Endometrial microvascular endothelial cells (primary cell): ENCODE results near the gene CNTNAP2. TPM values are rescaled to one million over a fixed set of nuclear protein-coding genes. Genes with fewer than 3 reads are reported as not detected.

ENCODE experiments used
- in situ Hi-C: cut with HindIII; loops from 2 replicates; pipeline ENCODE4 v1.10.0; 2017; ENCODE audit warnings: low sequenced_read_pairs, low pct_unique_long_range_greater_than_20kb; ENCODE audit errors: inconsistent ontology term
- total RNA-seq: library from RNA; depleted of rRNA; stranded (reverse); fragments of >200 nt; gene quantifications from one replicate; pipeline ENCODE4 v1.2.3, GENCODE V29; 2015; ENCODE audit errors: inconsistent ontology term

The CNTNAP2 gene
- total RNA-seq, 1 donor from 2014 or later = not detected

DNA sequence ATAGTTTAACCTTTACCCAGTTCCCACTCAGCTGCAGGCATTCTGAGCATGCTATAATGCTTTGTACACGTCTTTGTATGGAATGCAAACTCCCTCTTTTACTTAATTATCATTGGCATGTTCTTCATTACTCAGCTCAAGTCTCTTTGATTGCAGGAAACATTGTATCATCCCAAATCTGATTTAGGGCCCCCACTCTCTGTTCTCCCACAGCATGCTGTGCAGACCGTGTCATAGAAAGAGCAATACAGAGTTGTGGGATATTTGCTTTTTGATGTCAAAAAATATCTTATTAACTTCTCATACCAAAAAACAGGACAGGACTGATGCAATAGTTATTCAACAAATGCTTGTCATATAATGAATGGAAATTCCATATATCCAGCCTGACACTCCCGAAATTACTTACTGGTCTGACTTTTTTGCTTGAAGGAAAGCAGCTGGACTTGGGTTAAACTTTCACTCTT is 1392.5 kb downstream of the CNTNAP2 start:
- in situ Hi-C loops = no loop called here

DNA sequence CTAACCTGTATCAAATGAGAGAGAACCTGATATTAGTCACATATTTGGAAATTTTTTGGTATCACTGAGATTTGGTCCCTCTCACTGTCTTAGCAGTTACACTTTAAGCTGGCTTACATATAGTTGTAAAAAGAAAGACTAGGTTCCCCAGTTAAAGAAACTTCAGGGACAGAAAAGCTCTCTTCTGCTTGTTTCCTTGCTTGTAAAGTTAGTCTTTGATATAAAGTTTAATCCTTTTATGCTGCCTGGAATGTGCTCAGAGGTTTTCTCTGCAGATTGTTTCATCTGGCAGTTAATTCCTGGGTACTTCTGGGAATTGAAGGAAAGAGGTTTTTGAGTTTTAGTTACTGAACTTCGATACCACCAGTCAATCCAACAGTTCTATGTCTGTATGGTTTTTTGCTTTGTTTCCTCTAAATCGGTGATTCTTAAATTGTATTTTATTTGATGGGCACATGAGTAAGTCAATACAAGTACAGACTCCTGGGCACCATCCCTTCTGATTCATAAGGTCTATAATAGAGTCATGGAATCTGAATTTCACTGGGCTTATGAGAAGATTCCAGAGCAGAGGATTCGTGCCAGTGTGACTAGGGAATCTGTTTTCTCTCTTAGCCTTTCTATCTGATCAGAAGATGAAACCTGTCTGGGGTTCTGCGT is 1393.1 kb downstream of the CNTNAP2 start:
- in situ Hi-C loops = no loop called here

DNA sequence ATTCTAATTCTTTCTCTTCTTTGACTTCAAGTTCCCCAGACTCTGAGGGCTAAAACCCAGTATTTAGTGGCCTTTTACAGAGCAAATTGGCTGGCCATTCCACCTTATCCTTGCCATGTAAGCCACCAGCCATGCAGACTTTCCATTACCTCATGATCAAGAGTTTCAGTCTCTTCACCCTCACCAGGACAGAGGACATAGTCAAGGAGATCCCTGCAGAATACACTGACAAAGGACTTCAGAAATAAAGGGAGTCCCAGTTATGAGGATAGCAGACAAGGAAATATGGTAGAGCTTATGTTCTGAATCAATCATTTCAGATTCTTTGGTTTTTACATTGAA is 1393.6 kb downstream of the CNTNAP2 start:
- in situ Hi-C loops = no loop called here

DNA sequence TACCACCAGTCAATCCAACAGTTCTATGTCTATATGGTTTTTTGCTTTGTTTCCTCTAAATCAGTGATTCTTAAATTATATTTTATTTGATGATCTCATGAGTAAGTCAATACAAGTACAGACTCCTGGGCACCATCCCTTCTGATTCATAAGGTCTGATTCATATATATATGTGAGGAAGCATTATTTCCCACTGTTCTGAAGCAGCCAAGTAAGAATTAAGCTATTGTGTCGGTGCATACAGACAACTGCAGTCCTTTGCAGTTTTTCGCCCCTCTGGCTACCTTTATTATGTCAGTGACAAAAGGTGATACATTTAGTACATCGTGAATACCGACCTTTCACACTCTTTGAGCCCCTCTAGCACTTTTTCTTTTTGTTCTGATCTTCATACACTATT is 1394.3 kb downstream of the CNTNAP2 start:
- in situ Hi-C loops = no loop called here

DNA sequence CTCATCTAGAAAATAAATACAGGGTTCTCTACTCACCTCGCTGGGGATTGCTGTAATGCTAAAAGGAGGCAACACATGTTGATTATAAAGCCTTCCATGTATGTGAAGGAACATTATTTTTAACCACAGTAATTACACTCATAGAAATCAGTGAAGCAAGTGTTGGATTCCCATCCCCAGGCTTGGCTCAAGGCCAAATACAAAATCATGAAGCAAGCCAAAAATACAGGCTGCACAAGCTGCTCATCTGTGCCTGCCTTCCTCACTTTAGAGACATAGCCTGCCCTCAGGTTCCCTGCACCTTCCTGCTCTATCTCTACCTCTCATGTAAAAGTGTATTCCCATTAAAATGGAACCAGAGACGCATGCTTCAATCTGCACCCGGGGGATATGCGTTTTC is 1396.8 kb downstream of the CNTNAP2 start:
- in situ Hi-C loops = no loop called here

DNA sequence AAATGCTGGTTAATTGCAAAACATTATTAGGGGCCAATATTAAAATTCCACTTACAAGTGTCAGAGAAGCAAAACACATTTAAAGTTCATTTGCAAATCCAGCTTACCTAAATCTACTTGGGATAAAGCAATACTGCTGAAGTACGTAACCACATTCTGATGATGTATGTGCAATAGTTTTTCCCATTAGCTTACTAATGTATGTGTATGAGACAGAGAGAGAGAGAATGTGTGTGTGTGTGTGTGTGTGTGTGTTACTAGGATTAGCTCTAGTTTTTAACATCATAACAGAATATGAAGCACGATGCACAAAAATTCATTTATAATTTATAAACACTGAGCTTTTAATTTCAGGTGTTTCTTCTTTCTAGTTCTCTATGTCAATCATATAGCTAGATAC is 1399.8 kb downstream of the CNTNAP2 start:
- in situ Hi-C loops = no loop called here

DNA sequence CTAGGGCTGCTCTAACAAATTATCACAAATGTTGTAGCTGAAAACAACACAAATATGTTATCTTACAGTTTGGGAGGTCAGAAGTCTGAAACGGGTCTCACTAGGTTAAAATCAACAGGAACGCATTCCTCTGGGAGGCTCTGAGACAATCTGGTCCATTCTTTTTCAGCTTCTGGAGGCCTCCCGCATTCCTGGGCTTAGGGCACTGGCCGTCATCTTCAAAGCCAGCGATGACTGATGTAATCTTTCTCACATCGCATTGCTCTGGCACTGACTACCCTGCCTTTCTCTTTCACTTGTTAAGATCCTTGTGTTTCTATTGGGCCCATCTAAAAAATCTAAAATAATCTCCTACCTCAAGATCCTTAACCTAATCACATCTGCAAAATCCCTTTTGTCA is 1402.5 kb downstream of the CNTNAP2 start:
- in situ Hi-C loops = no loop called here

DNA sequence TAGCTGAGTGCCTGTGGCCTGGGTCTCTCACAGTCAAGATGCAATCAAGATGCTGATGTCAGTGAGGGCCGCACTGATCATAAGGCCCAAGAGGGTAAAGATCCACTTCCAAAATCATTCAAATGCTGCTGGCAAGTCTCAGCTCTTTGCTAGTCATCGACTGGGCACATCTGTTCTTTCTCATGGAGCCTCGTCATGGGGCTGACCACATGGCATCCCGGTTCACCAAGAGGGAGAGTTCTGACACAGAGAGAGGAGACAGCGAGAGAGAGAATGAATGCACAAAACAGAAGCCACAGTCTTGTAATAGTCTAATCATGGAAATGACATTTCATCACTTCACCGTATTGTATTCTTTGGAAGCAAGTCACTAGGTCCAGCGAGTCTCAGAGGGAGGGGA is 1406.5 kb downstream of the CNTNAP2 start:
- in situ Hi-C loops = no loop called here

DNA sequence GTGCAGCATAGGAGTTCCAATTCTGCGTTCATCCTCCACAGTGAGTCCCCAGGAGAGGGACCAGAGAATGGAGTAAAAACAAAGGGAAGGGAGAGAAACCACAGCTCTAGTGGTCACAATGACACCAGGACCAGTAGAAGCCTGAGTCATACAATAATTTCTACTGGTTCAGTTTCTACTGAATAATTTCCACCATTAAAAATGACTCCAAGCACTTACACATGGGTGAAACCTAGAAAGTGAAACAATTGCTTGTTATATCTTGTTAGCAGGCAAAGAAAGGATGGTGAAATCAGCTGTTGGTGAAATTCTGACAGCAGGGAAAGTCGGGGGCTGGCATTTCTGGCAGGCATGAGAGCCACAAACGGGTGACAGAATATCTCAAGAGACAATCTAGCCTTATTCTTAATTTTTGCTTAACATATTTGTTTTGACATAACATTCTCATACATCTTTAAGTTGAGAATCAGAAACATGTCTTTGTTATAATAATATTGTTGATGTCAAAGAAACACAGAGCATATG is 1408.2 kb downstream of the CNTNAP2 start:
- in situ Hi-C loops = no loop called here

DNA sequence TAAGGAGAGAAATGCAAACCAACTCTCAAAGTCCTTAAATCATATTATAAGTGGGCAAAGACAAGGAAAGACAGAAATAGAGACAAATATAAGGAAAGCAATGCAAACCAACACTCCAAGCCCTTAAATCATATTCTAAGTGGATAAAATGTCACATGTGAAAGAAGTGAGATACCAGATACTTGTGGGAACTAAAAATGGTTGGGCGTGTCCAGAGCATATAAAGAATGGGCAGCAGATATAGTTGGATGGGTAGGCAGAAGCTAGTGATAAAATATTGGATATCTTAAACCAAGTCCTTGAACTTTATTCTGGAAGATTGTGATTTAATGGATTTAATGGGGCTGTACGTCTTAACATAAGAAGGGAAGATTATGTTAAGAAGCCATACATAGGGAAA is 1408.7 kb downstream of the CNTNAP2 start:
- in situ Hi-C loops = no loop called here

DNA sequence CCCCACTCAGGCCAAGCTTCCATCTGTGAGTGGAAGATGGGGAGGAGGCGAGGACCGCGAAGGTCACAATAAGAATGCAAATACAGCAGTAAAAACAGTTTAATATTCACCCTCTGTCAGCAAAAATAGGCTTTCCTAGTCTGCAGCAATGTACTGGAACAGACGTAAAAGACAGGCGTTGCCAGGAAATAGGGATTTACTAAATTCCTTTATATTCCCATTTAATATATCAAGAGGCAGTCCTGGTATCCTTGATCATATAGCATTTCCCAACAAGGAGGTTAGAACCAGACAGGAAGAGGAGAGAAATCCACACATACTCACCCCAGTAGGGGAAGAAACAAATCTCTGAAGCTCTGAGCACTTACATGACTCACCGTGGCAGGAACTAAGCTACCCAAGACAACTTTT is 1419.1 kb downstream of the CNTNAP2 start:
- in situ Hi-C loops = no loop called here

DNA sequence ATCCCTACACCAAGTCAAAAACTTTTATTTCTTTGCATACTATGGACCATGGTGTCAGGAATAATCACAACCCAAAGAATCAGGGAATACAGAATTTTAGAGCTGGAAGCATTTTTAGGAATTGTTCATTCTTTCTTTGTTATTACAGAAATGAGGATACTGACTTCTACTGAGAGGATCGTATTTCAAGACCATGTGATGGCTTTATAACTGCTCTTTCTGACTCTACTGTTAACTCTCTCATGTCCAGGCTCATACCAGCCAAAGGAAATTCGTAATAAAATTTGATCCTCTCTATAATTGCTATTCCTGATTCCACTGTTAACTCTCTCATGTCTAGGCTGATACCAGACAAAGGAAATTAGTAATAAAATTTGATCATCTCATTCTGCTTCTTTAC is 1423.1 kb downstream of the CNTNAP2 start:
- in situ Hi-C loops = no loop called here

DNA sequence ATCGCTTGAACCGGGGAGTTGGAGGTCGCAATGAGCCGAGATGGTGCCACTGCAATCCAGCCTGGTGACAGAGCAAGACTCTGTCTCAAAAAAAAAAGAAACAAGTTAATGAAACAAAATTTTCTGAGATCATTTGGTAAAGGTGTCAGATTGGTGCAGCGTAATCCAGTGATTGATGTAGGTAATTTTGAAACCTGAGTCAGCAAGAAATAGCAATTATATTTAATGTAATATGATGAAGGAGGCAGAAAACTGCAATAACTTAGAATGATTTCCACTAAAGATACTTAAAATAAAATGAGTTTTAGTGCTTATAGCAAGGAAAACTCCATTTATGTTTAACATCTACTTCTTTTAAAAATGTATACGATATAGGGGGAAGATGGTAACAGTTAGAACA is 1424.1 kb downstream of the CNTNAP2 start:
- in situ Hi-C loops = no loop called here

DNA sequence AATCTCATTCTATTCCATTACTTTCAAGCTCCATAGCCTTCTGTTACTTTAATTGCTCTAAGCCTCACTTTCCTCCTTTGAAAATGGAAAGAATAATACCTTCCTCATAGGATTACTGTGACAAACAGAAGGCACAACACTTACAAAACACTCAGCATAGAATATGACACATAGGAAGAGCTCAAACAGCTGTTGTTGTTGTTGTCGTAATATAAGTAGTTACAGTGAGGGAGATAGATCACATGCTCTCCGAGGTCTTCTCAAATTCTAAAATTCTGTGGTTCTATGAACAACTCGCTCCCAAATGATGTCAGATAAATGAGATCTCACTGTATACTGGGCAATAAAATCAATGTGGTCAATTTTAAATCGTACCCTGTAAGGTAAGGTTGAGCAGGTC is 1424.7 kb downstream of the CNTNAP2 start:
- in situ Hi-C loops = no loop called here

DNA sequence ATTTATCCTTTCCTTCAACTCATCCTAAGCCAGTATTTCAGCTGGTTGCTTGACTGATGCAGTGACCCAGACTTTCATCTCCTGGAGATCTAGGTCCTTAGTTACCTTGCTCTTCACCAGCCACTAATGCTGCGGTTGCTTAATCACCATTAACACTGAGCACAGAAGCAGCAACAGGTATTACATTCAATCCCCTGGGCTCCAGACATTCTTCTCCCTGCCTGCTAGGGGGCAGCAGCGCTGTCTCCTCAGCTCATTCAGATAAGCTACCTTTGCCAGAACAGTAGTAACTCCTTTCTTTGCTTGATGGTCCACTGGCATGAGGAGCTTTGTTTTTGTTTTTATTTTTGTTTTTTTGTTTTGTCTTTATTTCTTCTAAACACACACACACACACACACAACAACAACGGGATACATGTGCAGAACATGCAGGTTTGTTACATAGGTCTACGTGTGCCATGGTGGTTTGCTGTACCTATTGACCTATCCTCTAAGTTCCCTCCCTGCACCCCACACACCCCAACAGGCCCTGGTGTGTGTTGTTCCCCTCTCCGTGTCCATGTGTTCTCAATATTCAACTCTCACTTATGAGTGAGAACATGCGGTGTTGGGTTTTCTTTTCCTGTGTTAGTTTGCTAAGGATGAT is 1430.8 kb downstream of the CNTNAP2 start:
- in situ Hi-C loops = no loop called here

DNA sequence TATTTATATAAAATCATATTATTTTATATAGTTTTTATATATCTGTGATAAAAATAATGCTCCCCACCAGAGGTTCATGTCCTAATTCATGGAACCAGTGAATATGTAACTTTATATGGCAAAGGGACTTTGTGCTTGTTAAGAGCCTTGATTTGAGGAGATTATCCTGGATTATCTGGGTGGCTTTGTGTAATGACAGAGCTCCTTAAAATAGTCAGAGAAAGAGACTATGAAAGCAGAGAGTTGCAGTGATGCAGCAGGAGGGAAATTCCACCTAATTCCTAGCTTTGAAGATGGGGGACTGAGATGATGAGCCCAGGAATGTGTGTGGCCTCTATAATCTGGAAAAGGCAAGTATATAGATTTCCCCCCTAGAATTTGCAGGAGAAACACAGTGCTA is 1439.7 kb downstream of the CNTNAP2 start:
- in situ Hi-C loops = no loop called here

DNA sequence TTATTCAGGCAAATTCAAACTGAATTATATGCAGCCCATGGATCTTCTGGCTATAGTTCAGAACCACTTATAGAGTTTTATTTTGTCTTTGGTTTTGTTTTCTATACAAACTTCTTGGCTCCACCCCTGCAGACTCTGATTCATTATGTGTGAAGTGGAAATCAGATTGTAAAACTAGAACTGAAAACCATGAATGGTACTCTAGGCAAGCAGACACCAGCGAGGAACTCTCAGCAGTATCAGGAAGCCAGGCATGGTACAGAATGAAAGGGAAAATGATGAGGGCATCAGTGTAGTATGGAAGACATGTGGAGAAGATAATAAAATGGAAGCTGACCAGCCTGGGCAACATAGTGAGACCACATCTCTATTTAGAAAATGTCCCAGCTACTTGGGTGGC is 1447.1 kb downstream of the CNTNAP2 start:
- in situ Hi-C loops = no loop called here

DNA sequence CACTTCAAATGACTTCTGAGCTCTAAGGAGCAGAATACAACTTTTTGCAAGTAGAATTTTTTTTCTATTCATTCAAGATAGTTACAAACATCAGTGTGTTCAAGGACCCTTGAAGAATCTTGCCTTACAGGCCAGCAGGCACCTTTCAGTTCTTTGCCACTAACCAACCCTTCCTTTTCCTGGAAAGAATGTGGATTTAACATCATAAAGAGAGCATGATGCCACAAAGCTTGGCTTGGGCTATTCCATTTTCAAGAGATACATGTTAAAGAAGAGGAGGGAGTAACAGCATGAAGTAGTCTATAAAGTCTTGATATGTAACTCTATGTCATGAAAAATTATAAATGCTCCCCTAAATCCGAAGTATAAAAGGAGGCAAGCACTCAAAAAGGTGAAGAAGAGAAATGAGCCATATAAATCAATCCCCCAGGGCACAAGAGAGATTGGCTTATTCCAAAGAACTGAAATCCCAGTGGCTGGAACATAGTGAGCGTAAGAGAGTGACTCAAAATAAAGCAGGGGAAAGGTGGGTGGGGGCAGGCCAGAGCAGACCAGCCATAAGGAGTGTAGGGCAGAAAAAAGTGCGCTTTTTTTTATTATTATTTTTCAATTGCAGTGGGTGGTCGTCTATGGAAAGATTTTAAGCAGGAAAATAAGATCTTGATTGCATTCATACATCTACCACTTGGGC is 1448.3 kb downstream of the CNTNAP2 start:
- in situ Hi-C loops = no loop called here

DNA sequence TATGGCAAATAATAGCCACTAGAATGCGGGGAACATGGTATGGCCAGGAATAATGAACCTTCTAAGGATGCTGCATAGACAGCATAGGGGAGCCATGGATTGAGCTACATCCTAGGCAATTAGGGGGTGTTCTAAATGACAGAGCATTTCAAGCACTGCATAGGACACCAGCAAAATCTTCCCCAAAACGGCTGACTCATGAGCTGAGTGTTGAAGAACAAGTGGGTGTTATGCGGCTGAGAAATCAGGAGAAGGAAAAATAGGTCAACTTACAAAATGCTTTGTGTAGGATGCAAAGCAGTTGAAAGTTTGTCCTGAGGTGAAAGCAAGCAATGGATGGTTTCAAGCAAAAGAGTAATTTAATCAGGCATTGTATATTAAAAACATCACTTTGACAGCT is 1450.4 kb downstream of the CNTNAP2 start:
- in situ Hi-C loops = no loop called here
